Activated B cell treated with CpG ODN at 0.5 μM for 24 hours (primary cell): ENCODE data around the gene TCP1. TPM values are rescaled to one million over a fixed set of nuclear protein-coding genes. Genes with fewer than 3 reads are reported as not detected.
A peak's percentile ranks its signal among the peaks of the same experiment; 100 is the strongest.
"Not testable (repeated sequence)": the region's sequence is repeated elsewhere in the genome, so short reads cannot be mapped to it uniquely, and the experiment has no call there.

Experiments
- ATAC-seq: fragments of 200-7000 bp; cut with Tn5 transposase; one replicate; pipeline ENCODE4 v1.10.0; 2021; ENCODE audit warnings: low read depth, mild to moderate bottlenecking, moderate library complexity
- CTCF ChIA-PET: fragments of 350-600 bp; sonication (Branson Sonifier 250); formaldehyde crosslinking; loops from one replicate; lab custom pipeline; 2021; ENCODE audit warnings: antibody characterized with exemption; lab: Charles Lee
- POLR2A ChIA-PET: fragments of 350-600 bp; sonication (Branson Sonifier 250); formaldehyde crosslinking; loops from one replicate; lab custom pipeline; 2021; ENCODE audit warnings: antibody characterized with exemption; lab: Charles Lee
- DNase-seq: peaks from one replicate; pipeline ENCODE4 v3.0.0; 2022
- H3K27ac Mint-ChIP-seq: one replicate; pipeline ENCODE4 v1.8.0; 2020; ENCODE audit warnings: mixed read lengths
- H3K27me3 Mint-ChIP-seq: one replicate; pipeline ENCODE4 v1.8.0; 2021; ENCODE audit warnings: mixed read lengths
- H3K36me3 Mint-ChIP-seq: one replicate; pipeline ENCODE4 v1.8.0; 2021; ENCODE audit warnings: low read depth, mixed read lengths
- H3K4me1 Mint-ChIP-seq: one replicate; pipeline ENCODE4 v1.8.0; 2021; ENCODE audit warnings: mixed read lengths
- H3K4me3 Mint-ChIP-seq: one replicate; pipeline ENCODE4 v1.8.0; 2020; ENCODE audit warnings: mild to moderate bottlenecking, mixed read lengths
- H3K9me3 Mint-ChIP-seq: one replicate; pipeline ENCODE4 v1.8.0; 2020; ENCODE audit warnings: mixed read lengths
- intact Hi-C: fragments of 100-400 bp; cut with micrococcal nuclease; formaldehyde crosslinking; loops from one replicate; pipeline ENCODE4 v1.15.1; 2024
- total RNA-seq: library from RNA; stranded (reverse); gene quantifications from 2 replicates; pipeline ENCODE4 v1.2.3, GENCODE V29; 2022
- TF ChIP-seq, protein P1 (sequence below): fragments of 200-600 bp; IDR thresholded peaks from one replicate; pipeline ENCODE4 v1.8.0; 2022; ENCODE audit warnings: antibody characterized with exemption, mild to moderate bottlenecking

TCP1 gene
- total RNA-seq, 1 donor from 2014 or later, result 199 TPM

DNA sequence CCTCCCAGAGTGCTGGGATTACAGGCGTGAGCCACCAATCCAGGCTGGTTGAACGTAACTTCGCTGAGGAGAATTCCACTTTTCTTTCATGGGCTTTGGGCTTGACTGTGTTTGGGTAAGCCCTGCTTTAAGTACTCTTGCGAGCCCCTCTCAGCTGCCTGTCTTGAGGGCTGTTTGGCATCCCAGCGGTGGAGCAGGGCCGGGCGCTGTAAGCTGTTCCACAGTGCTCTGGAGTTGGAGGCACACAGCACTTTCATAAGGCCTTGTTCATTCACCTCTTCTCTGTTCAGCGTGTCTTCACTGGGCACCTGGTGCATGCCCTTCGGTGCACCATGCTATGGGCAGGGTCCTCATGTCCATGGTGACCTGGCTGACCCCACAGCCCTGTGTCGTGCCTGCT, 32.3 kb upstream of the TCP1 start:
- no peak overlapping the region for H3K27ac Mint-ChIP-seq
- no peaks in the 10 kb centered on the region for H3K27me3 Mint-ChIP-seq
- H3K4me1 Mint-ChIP-seq, result peaks cover 21% of the 10 kb centered on the region
- TF ChIP-seq, protein P1, sequence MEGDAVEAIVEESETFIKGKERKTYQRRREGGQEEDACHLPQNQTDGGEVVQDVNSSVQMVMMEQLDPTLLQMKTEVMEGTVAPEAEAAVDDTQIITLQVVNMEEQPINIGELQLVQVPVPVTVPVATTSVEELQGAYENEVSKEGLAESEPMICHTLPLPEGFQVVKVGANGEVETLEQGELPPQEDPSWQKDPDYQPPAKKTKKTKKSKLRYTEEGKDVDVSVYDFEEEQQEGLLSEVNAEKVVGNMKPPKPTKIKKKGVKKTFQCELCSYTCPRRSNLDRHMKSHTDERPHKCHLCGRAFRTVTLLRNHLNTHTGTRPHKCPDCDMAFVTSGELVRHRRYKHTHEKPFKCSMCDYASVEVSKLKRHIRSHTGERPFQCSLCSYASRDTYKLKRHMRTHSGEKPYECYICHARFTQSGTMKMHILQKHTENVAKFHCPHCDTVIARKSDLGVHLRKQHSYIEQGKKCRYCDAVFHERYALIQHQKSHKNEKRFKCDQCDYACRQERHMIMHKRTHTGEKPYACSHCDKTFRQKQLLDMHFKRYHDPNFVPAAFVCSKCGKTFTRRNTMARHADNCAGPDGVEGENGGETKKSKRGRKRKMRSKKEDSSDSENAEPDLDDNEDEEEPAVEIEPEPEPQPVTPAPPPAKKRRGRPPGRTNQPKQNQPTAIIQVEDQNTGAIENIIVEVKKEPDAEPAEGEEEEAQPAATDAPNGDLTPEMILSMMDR, result no peak
- H3K9me3 Mint-ChIP-seq, result no peaks in the 10 kb centered on the region
- ATAC-seq (no peak), DNase-seq (no peak)
- ChIA-PET CTCF (no interaction called here), POLR2A (no interaction called here)
- no peak overlapping the region for H3K4me3 Mint-ChIP-seq
- H3K36me3 Mint-ChIP-seq, result no peaks in the 10 kb centered on the region
- intact Hi-C loops, result no loop called here

DNA sequence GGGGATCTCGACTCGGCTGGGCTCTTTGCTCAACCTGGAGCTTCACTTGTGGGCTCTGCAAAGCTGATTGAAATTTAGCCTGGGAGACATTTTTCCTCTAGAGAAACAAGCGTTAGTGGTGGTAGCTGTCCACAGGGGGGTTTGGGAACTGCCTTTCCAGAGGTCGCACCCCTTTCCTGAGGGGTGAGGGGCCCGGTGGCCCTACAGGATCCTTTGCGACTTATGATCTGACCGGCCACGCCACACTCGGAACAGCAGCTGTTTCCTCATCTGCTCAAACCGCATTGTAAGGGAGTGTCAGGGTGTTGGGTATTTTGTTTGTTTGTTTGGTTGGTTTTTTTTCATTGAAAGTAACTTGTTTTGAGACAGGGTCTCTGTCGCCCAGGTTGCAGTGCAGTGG, 31.7 kb upstream of the TCP1 start:
- H3K27ac Mint-ChIP-seq, result no peak overlapping the region
- peak overlapping the region; percentile 25 for H3K4me3 Mint-ChIP-seq
- intact Hi-C loops, result no loop called here
- no peaks in the 10 kb centered on the region for H3K36me3 Mint-ChIP-seq
- TF ChIP-seq, protein P1, result no peak
- H3K27me3 Mint-ChIP-seq, result no peaks in the 10 kb centered on the region
- CTCF ChIA-PET, result no interaction called here
- H3K9me3 Mint-ChIP-seq, result no peaks in the 10 kb centered on the region
- ATAC-seq, result no peak
- POLR2A ChIA-PET, result no interaction called here
- no peak for DNase-seq
- peaks cover 21% of the 10 kb centered on the region for H3K4me1 Mint-ChIP-seq

DNA sequence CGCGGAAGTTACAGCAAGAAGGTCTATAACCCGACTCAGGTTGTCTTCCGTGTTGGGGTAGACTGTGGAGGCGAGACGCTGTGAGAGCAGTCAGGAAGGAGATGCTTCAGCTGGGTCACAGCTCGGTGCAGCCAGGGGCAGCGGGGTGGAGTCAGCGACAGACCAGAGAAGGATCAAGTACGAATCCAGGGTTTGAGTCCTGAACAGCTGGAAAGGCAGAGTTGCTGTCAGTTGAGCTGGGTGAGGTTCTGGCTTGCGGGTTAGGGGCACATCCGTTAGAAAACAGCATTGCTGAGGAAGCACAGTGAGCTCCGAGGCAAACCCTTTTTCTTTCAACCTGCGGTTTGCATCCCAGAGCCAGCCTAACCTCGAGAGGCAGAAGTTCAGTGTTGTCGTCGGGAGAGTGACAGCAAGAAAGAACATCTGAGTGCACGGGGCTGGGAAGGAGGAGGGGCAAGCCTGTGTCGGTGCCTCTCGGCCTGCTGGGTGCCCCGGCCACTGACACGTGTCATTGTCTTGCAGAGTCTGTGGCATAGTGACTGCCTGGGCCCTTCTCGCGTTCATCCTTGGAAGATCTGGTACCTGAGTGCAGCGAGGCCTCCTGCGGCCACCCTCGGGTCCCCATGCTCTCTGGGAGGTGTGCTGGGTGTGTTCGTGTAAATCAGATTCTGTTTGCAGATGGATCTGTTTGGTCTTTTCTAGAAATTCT, 30.7 kb upstream of the TCP1 start:
- POLR2A ChIA-PET, result no interaction called here
- intact Hi-C loops, result no loop called here

DNA sequence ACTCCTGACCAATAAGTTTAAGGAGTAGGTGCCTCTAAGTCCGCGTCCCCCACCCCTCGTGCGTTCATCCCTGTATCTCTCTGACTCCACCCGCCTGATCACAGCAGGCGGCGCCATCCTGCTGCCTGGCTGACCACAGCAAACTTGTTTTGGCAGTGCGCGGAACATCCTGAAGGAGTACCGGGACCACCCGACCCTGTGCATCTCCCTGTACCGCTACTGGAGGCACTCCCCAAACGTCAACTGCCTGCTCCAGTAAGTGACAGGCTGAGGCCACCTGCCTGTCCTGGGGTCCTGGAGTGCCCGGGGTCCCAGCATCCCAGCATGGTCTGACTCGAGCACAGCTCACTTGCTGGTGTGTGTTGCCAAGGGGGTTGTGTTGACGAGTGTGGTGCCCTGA, 29.7 kb upstream of the TCP1 start:
- ATAC-seq, result no peak
- no peak overlapping the region for H3K4me3 Mint-ChIP-seq
- no peaks in the 10 kb centered on the region for H3K36me3 Mint-ChIP-seq
- ChIA-PET POLR2A (no interaction called here), CTCF (no interaction called here)
- intact Hi-C loops, result no loop called here
- H3K9me3 Mint-ChIP-seq, result no peaks in the 10 kb centered on the region
- no peaks in the 10 kb centered on the region for H3K27me3 Mint-ChIP-seq
- no peak for DNase-seq
- H3K27ac Mint-ChIP-seq, result no peak overlapping the region
- TF ChIP-seq, protein P1, result no peak
- peaks cover 21% of the 10 kb centered on the region for H3K4me1 Mint-ChIP-seq

More for the DNA sequence above, 30.7 kb upstream of the TCP1 start:
- Mint-ChIP-seq H3K4me1 (peaks cover 21% of the 10 kb centered on the region), H3K27me3 (no peaks in the 10 kb centered on the region), H3K27ac (no peak overlapping the region), H3K4me3 (peak overlapping the region; percentile 69), H3K36me3 (no peaks in the 10 kb centered on the region), H3K9me3 (no peaks in the 10 kb centered on the region)
- no peak for DNase-seq
- TF ChIP-seq, protein P1, result no peak
- CTCF ChIA-PET, result no interaction called here
- ATAC-seq, result peak; percentile 60

DNA sequence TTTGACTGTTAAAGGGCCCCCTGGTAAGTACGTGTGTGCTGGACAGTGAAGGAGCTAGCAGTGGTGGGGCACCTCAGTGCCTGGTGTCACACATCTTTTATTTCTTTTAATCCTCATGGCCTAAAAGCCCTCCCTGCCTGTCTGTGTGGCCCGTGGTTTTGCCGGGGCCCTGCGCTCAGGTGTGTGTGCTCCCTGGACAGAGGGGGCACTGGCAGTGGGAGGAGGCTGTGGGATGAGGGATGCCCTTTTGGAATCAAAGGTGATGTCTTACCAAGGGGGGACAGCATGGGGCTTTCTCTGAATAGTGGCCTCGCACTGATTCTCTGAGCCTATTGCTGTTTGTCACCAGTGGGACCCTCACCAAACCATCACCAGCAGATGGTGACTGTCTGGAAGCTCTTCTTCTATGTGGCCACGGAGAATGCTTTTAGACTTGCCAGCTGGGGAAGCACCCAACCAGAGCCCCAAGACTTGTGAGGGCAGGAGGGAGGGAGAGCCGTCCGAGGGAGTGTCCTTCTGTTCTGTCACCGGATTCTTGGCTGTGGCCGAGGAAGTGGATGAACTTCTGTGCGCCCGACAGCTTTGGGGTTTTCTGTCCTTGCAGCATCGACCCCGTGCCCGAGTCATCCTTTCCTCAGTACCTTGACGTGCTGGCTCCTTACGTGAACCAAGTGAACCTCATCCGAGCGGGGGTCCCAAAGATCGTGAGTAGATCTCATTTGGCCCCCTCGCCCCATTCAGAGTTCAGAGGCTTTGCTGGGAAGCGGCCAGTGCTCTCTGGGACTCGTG, 28.7 kb upstream of the TCP1 start:
- Mint-ChIP-seq H3K27me3 (no peaks in the 10 kb centered on the region), H3K4me3 (no peak overlapping the region), H3K36me3 (no peaks in the 10 kb centered on the region), H3K4me1 (peaks cover 21% of the 10 kb centered on the region), H3K27ac (no peak overlapping the region), H3K9me3 (no peaks in the 10 kb centered on the region)
- ChIA-PET CTCF (no interaction called here), POLR2A (no interaction called here)
- ATAC-seq, result no peak
- DNase-seq, result no peak
- TF ChIP-seq, protein P1, result no peak
- intact Hi-C loops, result no loop called here

DNA sequence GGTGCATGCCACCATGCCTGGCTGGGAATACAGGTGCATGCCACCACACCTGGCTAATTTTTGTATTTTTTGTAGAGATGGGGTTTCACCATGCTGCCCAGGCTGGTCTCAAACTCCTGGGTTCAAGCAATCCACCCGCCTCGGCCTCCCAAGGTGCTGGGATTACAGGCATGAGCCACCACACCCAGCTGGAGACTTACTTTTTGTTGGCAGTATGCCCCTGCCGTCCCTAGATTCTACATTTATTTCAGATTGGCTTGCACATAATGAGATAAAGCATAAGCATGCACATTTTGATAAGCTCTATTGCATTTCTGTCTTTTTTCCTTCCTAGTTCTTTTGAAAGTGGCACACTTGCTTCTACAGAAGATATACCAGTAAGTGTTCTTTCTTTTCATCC, 27.4 kb upstream of the TCP1 start:
- CTCF ChIA-PET, ATAC-seq, H3K4me3 Mint-ChIP-seq, POLR2A ChIA-PET, DNase-seq, H3K36me3 Mint-ChIP-seq, H3K27ac Mint-ChIP-seq, intact Hi-C loops, H3K27me3 Mint-ChIP-seq, H3K9me3 Mint-ChIP-seq: not testable (repeated sequence)
- H3K4me1 Mint-ChIP-seq, result peaks cover 21% of the 10 kb centered on the region
